SU-DHL-6 (cell line): ENCODE measurements around the gene NIN.
A peak's percentile ranks its signal among the peaks of the same experiment; 100 is the strongest.

Experiments
- H2AFZ ChIP-seq: fragments of 200-600 bp; sonication (generic); 2 replicates; pipeline ENCODE4 v1.6.1; 2014; ENCODE audit warnings: low read depth, mild to moderate bottlenecking, moderate library complexity, mixed read lengths, antibody characterized with exemption, low read length; ENCODE audit not compliant: severe bottlenecking
- H3F3A ChIP-seq: fragments of 200-600 bp; shearing (Covaris generic); 2 replicates; pipeline ENCODE4 v1.6.0; 2016; ENCODE audit warnings: antibody characterized with exemption, mild to moderate bottlenecking; ENCODE audit not compliant: insufficient read depth
- H3K27ac ChIP-seq: fragments of 200-600 bp; sonication (generic); 2 replicates; pipeline ENCODE4 v1.5.1; 2016; ENCODE audit warnings: low read depth, mild to moderate bottlenecking, low read length, moderate library complexity, mixed read lengths
- H3K27me3 ChIP-seq: fragments of 200-600 bp; sonication (generic), shearing (Covaris generic); 2 replicates; pipeline ENCODE4 v1.6.0; 2014; ENCODE audit warnings: mild to moderate bottlenecking, low read length
- H3K36me3 ChIP-seq: fragments of 200-600 bp; sonication (generic); 2 replicates; pipeline ENCODE4 v1.6.1; 2014; ENCODE audit warnings: mild to moderate bottlenecking, low read length, mixed read lengths
- H3K4me2 ChIP-seq: fragments of 300-600, 200-600 bp; shearing (Covaris generic), sonication (generic); 2 replicates; pipeline ENCODE4 v1.6.0; 2014; ENCODE audit warnings: low read length, low read depth, mild to moderate bottlenecking; ENCODE audit not compliant: poor library complexity, severe bottlenecking
- H3K4me3 ChIP-seq: fragments of 200-600 bp; sonication (generic); 2 replicates; pipeline ENCODE4 v1.5.1; 2014; ENCODE audit warnings: antibody characterized with exemption, low read length, mild to moderate bottlenecking, mixed read lengths; ENCODE audit not compliant: insufficient read depth, poor library complexity, severe bottlenecking
- H3K79me2 ChIP-seq: fragments of 200-600 bp; sonication (generic); 2 replicates; pipeline ENCODE4 v1.6.1; 2014; ENCODE audit warnings: mild to moderate bottlenecking, low read length, moderate library complexity; ENCODE audit not compliant: insufficient read depth
- H3K9ac ChIP-seq: fragments of 200-600 bp; sonication (generic); 2 replicates; pipeline ENCODE4 v1.7.0; 2014; ENCODE audit warnings: mild to moderate bottlenecking, low read length
- H3K9me2 ChIP-seq: fragments of 200-600 bp; sonication (generic); replicated peaks from 2 replicates; pipeline ENCODE4 v1.6.1; 2014; ENCODE audit warnings: low read length; ENCODE audit not compliant: insufficient read depth
- H3K9me3 ChIP-seq: fragments of 200-600 bp; sonication (generic); 2 replicates; pipeline ENCODE4 v1.6.1; 2014; ENCODE audit warnings: low read length, mixed read lengths; ENCODE audit not compliant: insufficient read depth
- H4K20me1 ChIP-seq: fragments of 200-600 bp; sonication (generic); 2 replicates; pipeline ENCODE4 v1.6.1; 2014; ENCODE audit warnings: low read depth, mild to moderate bottlenecking, antibody characterized with exemption, low read length, moderate library complexity, mixed read lengths
- CTCF ChIP-seq: fragments of 200-600 bp; sonication (generic); IDR thresholded peaks from one replicate; pipeline ENCODE4 v1.5.1; 2017; ENCODE audit warnings: antibody characterized with exemption, mild to moderate bottlenecking, low read length, moderate library complexity; ENCODE audit not compliant: insufficient read depth, poor library complexity, severe bottlenecking
- EZH2phosphoT487 ChIP-seq: fragments of 200-600 bp; sonication (generic), shearing (Covaris generic); conservative IDR thresholded peaks from 2 replicates; pipeline ENCODE4 v1.6.1; 2018; ENCODE audit warnings: mild to moderate bottlenecking, antibody characterized with exemption, low read length, moderate library complexity, mixed read lengths

NIN gene

GRCh38 chr14:50828721-50829488, 2.1 kb downstream of the NIN start:
- Histone ChIP-seq H2AFZ (no peak overlapping the region), H3K27ac (peak overlapping the region; percentile 79; the same call in 1 of the 2 replicates), H3K9ac (peak overlapping the region; percentile 79), H3K27me3 (no peaks in the 10 kb centered on the region), H3F3A (peaks cover 30% of the 10 kb centered on the region), H3K9me2 (no peaks in the 10 kb centered on the region), H3K9me3 (no peaks in the 10 kb centered on the region), H4K20me1 (peaks cover 8% of the 10 kb centered on the region; the same call in 1 of the 2 replicates), H3K36me3 (no peaks in the 10 kb centered on the region), H3K4me2 (peak overlapping the region; percentile 92), H3K4me3 (peak overlapping the region; percentile 63), H3K79me2 (peaks cover 65% of the 10 kb centered on the region)
- no peak for TF ChIP-seq CTCF
- no peak for TF ChIP-seq EZH2phosphoT487

GRCh38 chr14:50826681-50827080, 4.3 kb downstream of the NIN start:
- peak overlapping the region; percentile 87; the same call in 1 of the 2 replicates for H3K27ac ChIP-seq
- H3K9me3 ChIP-seq, result no peaks in the 10 kb centered on the region
- no peak for TF ChIP-seq CTCF
- TF ChIP-seq EZH2phosphoT487, result no peak
- peaks cover 8% of the 10 kb centered on the region; the same call in 1 of the 2 replicates for H4K20me1 ChIP-seq
- no peaks in the 10 kb centered on the region for H3K36me3 ChIP-seq
- H3F3A ChIP-seq, result peaks cover 39% of the 10 kb centered on the region
- peak overlapping the region; percentile 89 for H3K4me2 ChIP-seq
- no peaks in the 10 kb centered on the region for H3K27me3 ChIP-seq
- H3K4me3 ChIP-seq, result no peak overlapping the region
- H3K9me2 ChIP-seq, result no peaks in the 10 kb centered on the region
- no peak overlapping the region for H2AFZ ChIP-seq
- peaks cover 87% of the 10 kb centered on the region for H3K79me2 ChIP-seq
- H3K9ac ChIP-seq, result no peak overlapping the region

- Histone ChIP-seq H2AFZ (no peak overlapping the region), H3K27ac (peak overlapping the region; percentile 87), H3K27me3 (no peaks in the 10 kb centered on the region), H3F3A (peaks cover 44% of the 10 kb centered on the region), H3K9me2 (no peaks in the 10 kb centered on the region), H3K9ac (peak overlapping the region; percentile 56; the same call in 1 of the 2 replicates), H4K20me1 (peaks cover 8% of the 10 kb centered on the region; the same call in 1 of the 2 replicates), H3K36me3 (peaks cover 3% of the 10 kb centered on the region), H3K4me3 (no peak overlapping the region), H3K9me3 (no peaks in the 10 kb centered on the region), H3K79me2 (peaks cover 100% of the 10 kb centered on the region), H3K4me2 (peak overlapping the region; percentile 89)
- TF ChIP-seq CTCF (no peak), EZH2phosphoT487 (no peak)
Observed at GRCh38 chr14:50825307-50825706, 5.7 kb downstream of the NIN start.
